ENCODE data around the gene RGS4. TPM values are rescaled to one million over a fixed set of nuclear protein-coding genes. Genes with fewer than 3 reads are reported as not detected.

Gene RGS4
- total RNA-seq, 1 experiment from 2014 or later: not detected

DNA sequence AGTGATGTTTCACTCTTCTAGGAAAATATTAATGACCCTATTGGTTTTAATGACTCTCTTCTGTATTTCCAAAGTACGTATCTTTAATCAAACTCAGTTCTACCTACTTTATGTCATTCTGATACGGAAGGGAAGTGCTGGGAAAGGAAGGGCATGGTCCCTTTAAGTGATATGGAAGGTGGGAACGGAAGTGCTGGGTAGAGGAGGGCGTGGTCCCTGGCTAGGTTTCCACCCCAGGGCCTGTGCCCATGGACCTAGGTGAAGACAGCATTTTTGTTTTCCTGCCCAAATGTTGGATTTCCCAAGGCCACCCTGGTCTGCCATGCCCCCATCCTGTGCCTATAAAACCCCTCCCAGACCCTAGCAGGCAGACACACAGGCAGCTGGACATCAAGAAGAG is 24.0 kb downstream of the RGS4 start:
- Mint-ChIP-seq H3K4me1 (no peaks in the 10 kb centered on the region), H3K9me3 (peaks cover 0 to 2% of the 10 kb centered on the region in 2 experiments; a peak in 2 of 5 replicates), H3K4me3 (no peak overlapping the region; a peak in 1 of 5 replicates), H3K27me3 (ENCODE audit: low read depth) (no peaks in the 10 kb centered on the region), H3K27ac (no peak overlapping the region; a peak in 1 of 7 replicates), H3K36me3 (ENCODE audit: insufficient read depth in 1 of 3, low read depth in 3 of 3) (no peaks in the 10 kb centered on the region)
- no peak overlapping the region for H4K5ac ChIP-seq (ENCODE audit: insufficient read length, low read depth, low read length)
- no peak overlapping the region for H3K56ac ChIP-seq (ENCODE audit: insufficient read length, low read depth, low read length)
- no peak overlapping the region for H3K4me2 ChIP-seq (ENCODE audit: insufficient read depth, insufficient read length, low read length)
- H3K4me1 ChIP-seq (ENCODE audit: insufficient read depth, low read length): no peaks in the 10 kb centered on the region
- no peaks in the 10 kb centered on the region for H3K79me1 ChIP-seq (ENCODE audit: insufficient read depth, low read depth, low read length, poor library complexity, severe bottlenecking)
- no peak overlapping the region for H3K4ac ChIP-seq (ENCODE audit: low read depth, low read length)
- no peak overlapping the region for H2AK5ac ChIP-seq (ENCODE audit: insufficient read length, low read length)
- no peak overlapping the region for H2BK5ac ChIP-seq (ENCODE audit: insufficient read length, low read length)
- H4K20me1 ChIP-seq (ENCODE audit: control insufficient read depth, insufficient read depth, insufficient read length): no peaks in the 10 kb centered on the region
- H2BK20ac ChIP-seq (ENCODE audit: low read depth, low read length, poor library complexity, severe bottlenecking): no peak overlapping the region
- WGBS (ENCODE audit: extremely low coverage, insufficient read length, low lambda C conversion rate): no CpG with 5 or more reads among the region's 4 CpGs
- no peaks in the 10 kb centered on the region for H3K27me3 ChIP-seq (ENCODE audit: insufficient read depth, low read length)
- H3K23me2 ChIP-seq (ENCODE audit: insufficient read length, low read depth, low read length, poor library complexity, severe bottlenecking): no peaks in the 10 kb centered on the region
- no peak overlapping the region for H3K23ac ChIP-seq (ENCODE audit: insufficient read length, low read depth, low read length)
- H3K9ac ChIP-seq (ENCODE audit: extremely low read depth, insufficient read length, low read length): no peak overlapping the region
- H2BK120ac ChIP-seq (ENCODE audit: low read depth, low read length, poor library complexity, severe bottlenecking): no peak overlapping the region
- no peak overlapping the region for H4K91ac ChIP-seq (ENCODE audit: insufficient read length, low read depth, low read length)
- DNase-seq: no peak
- H3K27ac ChIP-seq (ENCODE audit: insufficient read length, low read depth, low read length): no peak overlapping the region
- H3K9me3 ChIP-seq (ENCODE audit: control insufficient read depth, low read depth, low read length): no peaks in the 10 kb centered on the region
- no peaks in the 10 kb centered on the region for H3K79me2 ChIP-seq (ENCODE audit: insufficient read depth, low read length)
- H3K14ac ChIP-seq (ENCODE audit: insufficient read depth, low read length): no peak overlapping the region
- no peak overlapping the region for H2AFZ ChIP-seq (ENCODE audit: low read length)
- H2BK15ac ChIP-seq (ENCODE audit: low read depth, low read length): no peak overlapping the region
- no peak overlapping the region for H2BK12ac ChIP-seq (ENCODE audit: insufficient read length, low read depth, low read length)
- H3T11ph ChIP-seq (ENCODE audit: low read length): no peak overlapping the region
- H4K8ac ChIP-seq (replicated peaks; ENCODE audit: insufficient read length, low read depth, low read length): no peak overlapping the region
- H3K18ac ChIP-seq (ENCODE audit: insufficient read length, low read depth, low read length): no peak overlapping the region
- TF ChIP-seq, protein P1, sequence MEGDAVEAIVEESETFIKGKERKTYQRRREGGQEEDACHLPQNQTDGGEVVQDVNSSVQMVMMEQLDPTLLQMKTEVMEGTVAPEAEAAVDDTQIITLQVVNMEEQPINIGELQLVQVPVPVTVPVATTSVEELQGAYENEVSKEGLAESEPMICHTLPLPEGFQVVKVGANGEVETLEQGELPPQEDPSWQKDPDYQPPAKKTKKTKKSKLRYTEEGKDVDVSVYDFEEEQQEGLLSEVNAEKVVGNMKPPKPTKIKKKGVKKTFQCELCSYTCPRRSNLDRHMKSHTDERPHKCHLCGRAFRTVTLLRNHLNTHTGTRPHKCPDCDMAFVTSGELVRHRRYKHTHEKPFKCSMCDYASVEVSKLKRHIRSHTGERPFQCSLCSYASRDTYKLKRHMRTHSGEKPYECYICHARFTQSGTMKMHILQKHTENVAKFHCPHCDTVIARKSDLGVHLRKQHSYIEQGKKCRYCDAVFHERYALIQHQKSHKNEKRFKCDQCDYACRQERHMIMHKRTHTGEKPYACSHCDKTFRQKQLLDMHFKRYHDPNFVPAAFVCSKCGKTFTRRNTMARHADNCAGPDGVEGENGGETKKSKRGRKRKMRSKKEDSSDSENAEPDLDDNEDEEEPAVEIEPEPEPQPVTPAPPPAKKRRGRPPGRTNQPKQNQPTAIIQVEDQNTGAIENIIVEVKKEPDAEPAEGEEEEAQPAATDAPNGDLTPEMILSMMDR (conservative IDR thresholded peaks at IDR 0.05): no peak
